HepG2 (cell line): ENCODE results near the gene AGER. TPM values are rescaled to one million over a fixed set of nuclear protein-coding genes. Genes with fewer than 3 reads are reported as not detected.

Experiments used
- CREB1 ChIP-seq, 2 experiments: fragments of 450-650 bp in 1 of 2; IDR thresholded peaks; 2 replicates each; pipeline ENCODE4 v1.6.1; 2016 to 2017; ENCODE audit warnings: control low read depth in 1 of 2, mild to moderate bottlenecking in 1 of 2, missing compliant biosample characterization in 1 of 2, missing genetic modification characterization in 1 of 2
- FLYWCH1 ChIP-seq: sonication (generic); formaldehyde crosslinking; IDR thresholded peaks from 2 replicates; pipeline ENCODE4 v1.8.1; 2023; ENCODE audit warnings: mild to moderate bottlenecking, missing genetic modification reagents
- HDAC6 ChIP-seq: fragments of 200-600 bp; sonication (generic); IDR thresholded peaks from 2 replicates; pipeline ENCODE4 v1.7.0; 2017; ENCODE audit warnings: mild to moderate bottlenecking, antibody characterized with exemption, low read length, low read depth
- HOXA9 ChIP-seq: sonication (generic); formaldehyde crosslinking; IDR thresholded peaks from 2 replicates; pipeline ENCODE4 v1.8.1; 2022; ENCODE audit warnings: missing genetic modification reagents, mild to moderate bottlenecking, moderate library complexity, borderline replicate concordance
- MED13 ChIP-seq: sonication (generic); formaldehyde crosslinking; IDR thresholded peaks from 2 replicates; pipeline ENCODE4 v1.5.0; 2020; ENCODE audit warnings: missing genetic modification reagents
- MLLT10 ChIP-seq: sonication (generic); formaldehyde crosslinking; IDR thresholded peaks from 2 replicates; pipeline ENCODE4 v1.4.0; 2020; ENCODE audit warnings: missing genetic modification reagents
- PRPF4 ChIP-seq: fragments of 200-400 bp; formaldehyde crosslinking; IDR thresholded peaks from 2 replicates; pipeline ENCODE4 v1.6.1; 2016; ENCODE audit warnings: low read length, low read depth; ENCODE audit not compliant: poor library complexity, severe bottlenecking
- REPIN1 ChIP-seq: sonication (generic); formaldehyde crosslinking; IDR thresholded peaks from 2 replicates; pipeline ENCODE4 v1.8.0; 2022; ENCODE audit warnings: missing genetic modification reagents, low read depth, mild to moderate bottlenecking, borderline replicate concordance
- SIX4 ChIP-seq: sonication (generic); formaldehyde crosslinking; IDR thresholded peaks from 2 replicates; pipeline ENCODE4 v1.4.0; 2020; ENCODE audit warnings: missing genetic modification reagents
- SMYD3 ChIP-seq: sonication (generic); formaldehyde crosslinking; IDR thresholded peaks from 2 replicates; pipeline ENCODE4 v1.8.1; 2023; ENCODE audit warnings: mild to moderate bottlenecking, missing genetic modification reagents
- SP5 ChIP-seq: IDR thresholded peaks from 2 replicates; pipeline ENCODE4 v1.6.1; 2016; ENCODE audit warnings: low read depth, borderline replicate concordance
- SPEN ChIP-seq: sonication (generic); formaldehyde crosslinking; IDR thresholded peaks from 2 replicates; pipeline ENCODE4 v1.5.1; 2020; ENCODE audit warnings: low read depth, mild to moderate bottlenecking, missing genetic modification reagents
- TAF1 ChIP-seq: sonication (generic); formaldehyde crosslinking; IDR thresholded peaks from 2 replicates; pipeline ENCODE4 v1.4.0; 2020; ENCODE audit warnings: missing genetic modification reagents
- TCF7 ChIP-seq: sonication (generic); IDR thresholded peaks from 2 replicates; pipeline ENCODE4 v1.6.1; 2016; ENCODE audit warnings: antibody characterized with exemption, low read depth
- TFAP4 ChIP-seq: sonication (generic); IDR thresholded peaks from 2 replicates; pipeline ENCODE4 v1.6.1; 2016; ENCODE audit warnings: low read depth, borderline replicate concordance
- UBTF ChIP-seq: sonication (generic); formaldehyde crosslinking; IDR thresholded peaks from 2 replicates; pipeline ENCODE4 v1.4.0; 2020; ENCODE audit warnings: mild to moderate bottlenecking, missing genetic modification reagents
- ZFP82 ChIP-seq: sonication (generic); formaldehyde crosslinking; IDR thresholded peaks from 2 replicates; pipeline ENCODE4 v1.5.1; 2020; ENCODE audit warnings: mild to moderate bottlenecking, missing genetic modification reagents, borderline replicate concordance
- ZNF44 ChIP-seq: sonication (generic); formaldehyde crosslinking; IDR thresholded peaks from 2 replicates; pipeline ENCODE4 v1.5.1; 2020; ENCODE audit warnings: mild to moderate bottlenecking, missing genetic modification reagents
- ZNF543 ChIP-seq: sonication (generic); formaldehyde crosslinking; IDR thresholded peaks from 2 replicates; pipeline ENCODE4 v1.4.0; 2020; ENCODE audit warnings: mild to moderate bottlenecking, missing genetic modification reagents
- ZNF788 ChIP-seq: sonication (generic); formaldehyde crosslinking; IDR thresholded peaks from 2 replicates; pipeline ENCODE4 v1.5.0; 2020; ENCODE audit warnings: mild to moderate bottlenecking, missing genetic modification reagents, borderline replicate concordance
- polyA plus RNA-seq, 8 experiments: library from polyadenylated mRNA; depleted of rRNA in 3 of 8; stranded (reverse) in 7 of 8; unstranded in 1 of 8; fragments of >200 nt; fragmentation: Illumina TruSeq in 4 of 8; extraction: Trizol in 4 of 8; gene quantifications; 2 replicates each; pipeline versions ENCODE4 v1.2.1 to v1.2.3, GENCODE V29; 2011 to 2016; ENCODE audit warnings: low read depth in 4 of 8, missing spikeins in 1 of 8, mixed read lengths in 1 of 8; ENCODE audit not compliant: insufficient read depth in 1 of 8
- total RNA-seq, 5 experiments: library from RNA; depleted of rRNA; stranded (reverse); fragments of >200 nt; fragmentation: Illumina TruSeq; extraction: Trizol; gene quantifications; 2 replicates each; pipeline ENCODE4 v1.2.3, GENCODE V29; 2016; ENCODE audit warnings: low read depth in 1 of 5
- TF ChIP-seq, protein P1 (sequence below), 2 experiments: sonication (generic) in 1 of 2; formaldehyde crosslinking in 1 of 2; IDR thresholded peaks; 2 replicates each; pipeline versions ENCODE4 v1.4.0 to v1.6.1; 2018 to 2020; ENCODE audit warnings: missing genetic modification reagents in 2 of 2, borderline replicate concordance in 1 of 2, low read depth in 1 of 2, mild to moderate bottlenecking in 1 of 2, missing biosample characterization in 1 of 2
- TF ChIP-seq, protein P2 (sequence below): IDR thresholded peaks from 2 replicates; pipeline ENCODE4 v1.6.1; 2016; ENCODE audit warnings: mild to moderate bottlenecking, missing biosample characterization, missing genetic modification reagents
- TF ChIP-seq, protein P3 (sequence below): sonication (generic); formaldehyde crosslinking; IDR thresholded peaks from 2 replicates; pipeline ENCODE4 v1.5.0; 2020; ENCODE audit warnings: missing genetic modification reagents

Gene AGER
- total and polyA plus RNA-seq, 2 of the 13 experiments (the other 11 are each of a cell fraction or from before 2014, with no cell fraction given): 1.9 to 5.1 TPM

DNA sequence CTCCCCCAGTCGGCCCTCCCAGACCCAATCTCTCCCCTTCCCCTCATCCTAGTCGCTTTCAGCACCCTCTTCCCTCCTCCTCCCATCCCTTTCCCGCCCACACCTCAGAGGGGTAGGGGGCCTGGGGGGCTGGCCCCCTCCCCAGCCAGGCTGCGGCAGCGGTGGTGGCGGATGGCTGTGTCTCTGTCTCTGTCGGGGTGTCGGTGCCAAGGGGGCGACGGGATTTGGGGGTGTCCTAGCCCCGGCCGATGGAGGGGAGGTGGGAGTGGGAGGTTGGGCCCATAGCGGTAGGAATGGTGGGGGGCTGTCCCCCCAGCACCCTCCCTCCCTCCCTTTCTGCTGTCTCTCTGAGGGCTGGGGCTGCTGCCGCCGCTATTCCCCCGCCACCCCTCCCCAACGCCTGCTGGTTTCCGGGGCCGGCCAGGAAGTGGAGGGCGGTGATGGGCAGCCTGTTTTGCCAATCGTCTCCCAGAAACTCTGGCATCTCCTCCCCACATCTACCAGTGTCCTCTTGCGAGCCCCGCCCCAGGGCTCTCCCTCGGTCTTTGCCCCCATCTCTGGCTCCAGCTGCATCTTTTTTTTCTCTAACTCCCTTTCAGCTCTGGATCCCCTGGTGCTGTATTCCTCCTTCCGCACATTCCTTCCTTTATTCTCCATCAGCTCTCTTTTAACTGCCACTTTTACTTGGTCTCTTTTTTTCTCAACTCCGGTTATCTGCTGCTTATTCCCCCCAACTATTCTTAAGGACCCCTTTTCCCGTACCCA lies 8.2 kb downstream of the AGER start, which contains the start of gene AGPAT1 (continued):
- TF ChIP-seq MLLT10 (CRISPR knock-in tag) (no peak), UBTF (CRISPR knock-in tag) (no peak), REPIN1 (CRISPR knock-in tag) (no peak), CREB1 (IDR thresholded peaks at IDR 0.05) (peak; percentile 62), CREB1 (CRISPR knock-in tag; IDR thresholded peaks at IDR 0.05) (peak; percentile 82), HOXA9 (CRISPR knock-in tag) (no peak), SMYD3 (CRISPR knock-in tag) (no peak), TCF7 (no peak), PRPF4 (no peak), SPEN (peak; percentile 50; the same call in 1 of the 2 replicates), FLYWCH1 (CRISPR knock-in tag) (no peak), ZNF543 (CRISPR knock-in tag) (peak; percentile 67; the same call in 1 of the 2 replicates), ZNF44 (CRISPR knock-in tag) (no peak), TFAP4 (peak; percentile 88), MED13 (CRISPR knock-in tag) (no peak), HDAC6 (no peak), ZFP82 (CRISPR knock-in tag) (0 out of 2 replicates have a peak, but pooled peaks have one; percentile 60), ZNF788 (CRISPR knock-in tag) (no peak; the same call in 1 of the 2 replicates), SP5 (CRISPR knock-in tag) (peak; percentile 65; the same call in 1 of the 2 replicates), TAF1 (peak; percentile 66; the same call in 1 of the 2 replicates), SIX4 (CRISPR knock-in tag) (no peak)
- TF ChIP-seq, protein P1, sequence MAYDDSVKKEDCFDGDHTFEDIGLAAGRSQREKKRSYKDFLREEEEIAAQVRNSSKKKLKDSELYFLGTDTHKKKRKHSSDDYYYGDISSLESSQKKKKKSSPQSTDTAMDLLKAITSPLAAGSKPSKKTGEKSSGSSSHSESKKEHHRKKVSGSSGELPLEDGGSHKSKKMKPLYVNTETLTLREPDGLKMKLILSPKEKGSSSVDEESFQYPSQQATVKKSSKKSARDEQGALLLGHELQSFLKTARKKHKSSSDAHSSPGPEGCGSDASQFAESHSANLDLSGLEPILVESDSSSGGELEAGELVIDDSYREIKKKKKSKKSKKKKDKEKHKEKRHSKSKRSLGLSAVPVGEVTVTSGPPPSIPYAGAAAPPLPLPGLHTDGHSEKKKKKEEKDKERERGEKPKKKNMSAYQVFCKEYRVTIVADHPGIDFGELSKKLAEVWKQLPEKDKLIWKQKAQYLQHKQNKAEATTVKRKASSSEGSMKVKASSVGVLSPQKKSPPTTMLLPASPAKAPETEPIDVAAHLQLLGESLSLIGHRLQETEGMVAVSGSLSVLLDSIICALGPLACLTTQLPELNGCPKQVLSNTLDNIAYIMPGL (CRISPR knock-in tag; IDR thresholded peaks at IDR 0.05; ENCODE audit: borderline replicate concordance in 1 of 2, low read depth in 1 of 2): peak; percentile 62 to 74; a peak in 3 of 4 replicates
- TF ChIP-seq, protein P2, sequence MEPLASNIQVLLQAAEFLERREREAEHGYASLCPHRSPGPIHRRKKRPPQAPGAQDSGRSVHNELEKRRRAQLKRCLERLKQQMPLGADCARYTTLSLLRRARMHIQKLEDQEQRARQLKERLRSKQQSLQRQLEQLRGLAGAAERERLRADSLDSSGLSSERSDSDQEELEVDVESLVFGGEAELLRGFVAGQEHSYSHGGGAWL (CRISPR knock-in tag): no peak
- TF ChIP-seq, protein P3, sequence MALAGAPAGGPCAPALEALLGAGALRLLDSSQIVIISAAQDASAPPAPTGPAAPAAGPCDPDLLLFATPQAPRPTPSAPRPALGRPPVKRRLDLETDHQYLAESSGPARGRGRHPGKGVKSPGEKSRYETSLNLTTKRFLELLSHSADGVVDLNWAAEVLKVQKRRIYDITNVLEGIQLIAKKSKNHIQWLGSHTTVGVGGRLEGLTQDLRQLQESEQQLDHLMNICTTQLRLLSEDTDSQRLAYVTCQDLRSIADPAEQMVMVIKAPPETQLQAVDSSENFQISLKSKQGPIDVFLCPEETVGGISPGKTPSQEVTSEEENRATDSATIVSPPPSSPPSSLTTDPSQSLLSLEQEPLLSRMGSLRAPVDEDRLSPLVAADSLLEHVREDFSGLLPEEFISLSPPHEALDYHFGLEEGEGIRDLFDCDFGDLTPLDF (CRISPR knock-in tag): no peak
